Measurements from ENCODE around the gene XRN1. TPM values are rescaled to one million over a fixed set of nuclear protein-coding genes. Genes with fewer than 3 reads are reported as not detected.
"Not testable (repeated sequence)": the region's sequence is repeated elsewhere in the genome, so short reads cannot be mapped to it uniquely, and the experiment has no call there.

Gene XRN1
- polyA plus RNA-seq, 1 donor (not counting 4 experiments of a cell fraction or from before 2014, with no cell fraction given) = 14.4 TPM

- no peak overlapping the region for H3K4me2 ChIP-seq (ENCODE audit: control insufficient read depth, extremely low read depth, insufficient read depth, low read depth, low read length)
- no peak overlapping the region for H3K9ac ChIP-seq (ENCODE audit: control insufficient read depth, extremely low read depth, insufficient read depth, low read length)
- no peaks in the 10 kb centered on the region for H3K9me1 ChIP-seq (ENCODE audit: control insufficient read depth, extremely low read depth, insufficient read depth, low read length)
- DNase-seq (ENCODE audit: low read depth, low spot score) (no peak), FAIRE-seq (no peak)
- no peak overlapping the region for H2AFZ ChIP-seq (ENCODE audit: control insufficient read depth, low read length)
- H3K4me1 ChIP-seq (ENCODE audit: control insufficient read depth, extremely low read depth, insufficient read depth, low read length) = no peaks in the 10 kb centered on the region
- no peaks in the 10 kb centered on the region for H3K27me3 ChIP-seq (ENCODE audit: control insufficient read depth, extremely low read depth, insufficient read depth, low read length)
- no peak overlapping the region for H3K27ac ChIP-seq (ENCODE audit: control insufficient read depth, insufficient read depth, low read length)
- TF ChIP-seq CTCF (optimal IDR thresholded peaks at IDR 0.05 in 1 of 3, IDR thresholded peaks at IDR 0.05 in 1 of 3, conservative IDR thresholded peaks at IDR 0.05 in 1 of 3; ENCODE audit: extremely low read depth in 1 of 3, insufficient read depth in 2 of 3, low read length in 3 of 3) (no peak), EZH2 (IDR thresholded peaks at IDR 0.05; ENCODE audit: low read length) (no peak)
- dilution Hi-C loops (cut with MboI; ENCODE audit: extremely low pct_ligation_motif_present, low sequenced_read_pairs) = no loop called here
- no peaks in the 10 kb centered on the region for H3K9me3 ChIP-seq (ENCODE audit: control insufficient read depth, low read depth, low read length)
- no peak overlapping the region for H3K4me3 ChIP-seq (ENCODE audit: control insufficient read depth in 2 of 3, extremely low read depth in 1 of 3, insufficient read depth in 2 of 3, low read depth in 1 of 3, low read length in 3 of 3)
- no peaks in the 10 kb centered on the region for H4K20me1 ChIP-seq (ENCODE audit: control insufficient read depth, extremely low read depth, insufficient read depth, low read length)
- no peaks in the 10 kb centered on the region for H3K79me2 ChIP-seq (ENCODE audit: control insufficient read depth, insufficient read depth, low read length)
- peaks cover 2 to 5% of the 10 kb centered on the region in 2 experiments for H3K36me3 ChIP-seq (ENCODE audit: control insufficient read depth in 2 of 2, extremely low read depth in 1 of 2, insufficient read depth in 2 of 2, low read length in 2 of 2)
These were observed 62.8 kb downstream of the XRN1 start for GRCh38 chr3:142385078-142385477.

GRCh38 chr3:142374687-142375086 lies 73.2 kb downstream of the XRN1 start:
- Histone ChIP-seq H3K4me2 (ENCODE audit: control insufficient read depth, extremely low read depth, insufficient read depth, low read depth, low read length) (no peak overlapping the region), H3K79me2 (ENCODE audit: control insufficient read depth, insufficient read depth, low read length) (no peaks in the 10 kb centered on the region), H3K9me1 (ENCODE audit: control insufficient read depth, extremely low read depth, insufficient read depth, low read length) (no peaks in the 10 kb centered on the region), H3K9me3 (ENCODE audit: control insufficient read depth, low read depth, low read length) (no peaks in the 10 kb centered on the region), H3K9ac (ENCODE audit: control insufficient read depth, extremely low read depth, insufficient read depth, low read length) (no peak overlapping the region), H3K27me3 (ENCODE audit: control insufficient read depth, extremely low read depth, insufficient read depth, low read length) (no peaks in the 10 kb centered on the region), H3K36me3 (ENCODE audit: control insufficient read depth in 2 of 2, extremely low read depth in 1 of 2, insufficient read depth in 2 of 2, low read length in 2 of 2) (peaks cover 0 to 3% of the 10 kb centered on the region in 2 experiments), H3K4me3 (ENCODE audit: control insufficient read depth in 2 of 3, extremely low read depth in 1 of 3, insufficient read depth in 2 of 3, low read depth in 1 of 3, low read length in 3 of 3) (no peak overlapping the region), H2AFZ (ENCODE audit: control insufficient read depth, low read length) (no peak overlapping the region), H3K27ac (ENCODE audit: control insufficient read depth, insufficient read depth, low read length) (no peak overlapping the region), H4K20me1 (ENCODE audit: control insufficient read depth, extremely low read depth, insufficient read depth, low read length) (no peaks in the 10 kb centered on the region), H3K4me1 (ENCODE audit: control insufficient read depth, extremely low read depth, insufficient read depth, low read length) (no peaks in the 10 kb centered on the region)
- TF ChIP-seq EZH2 (IDR thresholded peaks at IDR 0.05; ENCODE audit: low read length) (no peak), CTCF (optimal IDR thresholded peaks at IDR 0.05 in 1 of 3, IDR thresholded peaks at IDR 0.05 in 1 of 3, conservative IDR thresholded peaks at IDR 0.05 in 1 of 3; ENCODE audit: extremely low read depth in 1 of 3, insufficient read depth in 2 of 3, low read length in 3 of 3) (no peak)
- dilution Hi-C loops (cut with MboI; ENCODE audit: extremely low pct_ligation_motif_present, low sequenced_read_pairs) = no loop called here
- DNase-seq (ENCODE audit: low read depth, low spot score) = no peak
- no peak for FAIRE-seq

GRCh38 chr3:142369576-142369975 lies 78.3 kb downstream of the XRN1 start:
- dilution Hi-C loops (cut with MboI; ENCODE audit: extremely low pct_ligation_motif_present, low sequenced_read_pairs); H3K4me2 ChIP-seq (ENCODE audit: control insufficient read depth, extremely low read depth, insufficient read depth, low read depth, low read length); H3K79me2 ChIP-seq (ENCODE audit: control insufficient read depth, insufficient read depth, low read length); H3K9ac ChIP-seq (ENCODE audit: control insufficient read depth, extremely low read depth, insufficient read depth, low read length); H3K9me3 ChIP-seq (ENCODE audit: control insufficient read depth, low read depth, low read length); DNase-seq (ENCODE audit: low read depth, low spot score); H3K36me3 ChIP-seq (ENCODE audit: control insufficient read depth in 2 of 2, extremely low read depth in 1 of 2, insufficient read depth in 2 of 2, low read length in 2 of 2); H3K4me1 ChIP-seq (ENCODE audit: control insufficient read depth, extremely low read depth, insufficient read depth, low read length); H2AFZ ChIP-seq (ENCODE audit: control insufficient read depth, low read length); H3K27me3 ChIP-seq (ENCODE audit: control insufficient read depth, extremely low read depth, insufficient read depth, low read length); H3K27ac ChIP-seq (ENCODE audit: control insufficient read depth, insufficient read depth, low read length); FAIRE-seq; H3K4me3 ChIP-seq (ENCODE audit: control insufficient read depth in 2 of 3, extremely low read depth in 1 of 3, insufficient read depth in 2 of 3, low read depth in 1 of 3, low read length in 3 of 3); H4K20me1 ChIP-seq (ENCODE audit: control insufficient read depth, extremely low read depth, insufficient read depth, low read length); H3K9me1 ChIP-seq (ENCODE audit: control insufficient read depth, extremely low read depth, insufficient read depth, low read length): not testable (repeated sequence)

All from keratinocyte (primary cell).